RWPE2 (cell line): Measurements from ENCODE around the gene SLC27A5.
A peak's percentile ranks its signal among the peaks of the same experiment; 100 is the strongest.
"Not testable (repeated sequence)": the region's sequence is repeated elsewhere in the genome, so short reads cannot be mapped to it uniquely, and the experiment has no call there.

Source experiments
- ATAC-seq: fragments of 200-7000 bp; cut with Tn5 transposase; 3 replicates; pipeline ENCODE4 v1.9.1; 2021; ENCODE audit warnings: low read depth
- DNase-seq: peaks from one replicate; pipeline ENCODE4 v3.0.0-alpha.2; 2020; ENCODE audit warnings: low spot score
- H3K27ac ChIP-seq: fragments of 450-650 bp; 2 replicates; pipeline ENCODE4 v1.5.1; 2017; ENCODE audit warnings: mild to moderate bottlenecking; ENCODE audit not compliant: poor library complexity, severe bottlenecking
- H3K27me3 ChIP-seq: fragments of 250-450 bp; sonication (Bioruptor Pico); 2 replicates; pipeline ENCODE4 v1.5.1; 2021; ENCODE audit warnings: mild to moderate bottlenecking, moderate library complexity; ENCODE audit not compliant: insufficient read depth, poor library complexity, severe bottlenecking
- H3K36me3 ChIP-seq: fragments of 250-450 bp; sonication (Bioruptor Pico); 2 replicates; pipeline ENCODE4 v1.5.1; 2020; ENCODE audit warnings: low read depth, mild to moderate bottlenecking, moderate library complexity
- H3K4me1 ChIP-seq: fragments of 250-450 bp; sonication (Bioruptor Pico); 2 replicates; pipeline ENCODE4 v1.5.1; 2021; ENCODE audit warnings: mild to moderate bottlenecking, moderate library complexity; ENCODE audit not compliant: insufficient read depth, poor library complexity, severe bottlenecking
- H3K4me3 ChIP-seq: fragments of 250-450 bp; sonication (Bioruptor Pico); 2 replicates; pipeline ENCODE4 v1.5.1; 2021; ENCODE audit warnings: mild to moderate bottlenecking, moderate library complexity; ENCODE audit not compliant: severe bottlenecking
- H3K9me3 ChIP-seq: fragments of 250-450 bp; sonication (Bioruptor Pico); 2 replicates; pipeline ENCODE4 v1.5.1; 2021; ENCODE audit warnings: mild to moderate bottlenecking, moderate library complexity; ENCODE audit not compliant: severe bottlenecking
- TF ChIP-seq, protein P1 (sequence below): fragments of 450-650 bp; IDR thresholded peaks from one replicate; pipeline ENCODE4 v1.5.1; 2017; ENCODE audit warnings: mild to moderate bottlenecking, moderate library complexity; ENCODE audit not compliant: poor library complexity, severe bottlenecking

SLC27A5 gene

DNA sequence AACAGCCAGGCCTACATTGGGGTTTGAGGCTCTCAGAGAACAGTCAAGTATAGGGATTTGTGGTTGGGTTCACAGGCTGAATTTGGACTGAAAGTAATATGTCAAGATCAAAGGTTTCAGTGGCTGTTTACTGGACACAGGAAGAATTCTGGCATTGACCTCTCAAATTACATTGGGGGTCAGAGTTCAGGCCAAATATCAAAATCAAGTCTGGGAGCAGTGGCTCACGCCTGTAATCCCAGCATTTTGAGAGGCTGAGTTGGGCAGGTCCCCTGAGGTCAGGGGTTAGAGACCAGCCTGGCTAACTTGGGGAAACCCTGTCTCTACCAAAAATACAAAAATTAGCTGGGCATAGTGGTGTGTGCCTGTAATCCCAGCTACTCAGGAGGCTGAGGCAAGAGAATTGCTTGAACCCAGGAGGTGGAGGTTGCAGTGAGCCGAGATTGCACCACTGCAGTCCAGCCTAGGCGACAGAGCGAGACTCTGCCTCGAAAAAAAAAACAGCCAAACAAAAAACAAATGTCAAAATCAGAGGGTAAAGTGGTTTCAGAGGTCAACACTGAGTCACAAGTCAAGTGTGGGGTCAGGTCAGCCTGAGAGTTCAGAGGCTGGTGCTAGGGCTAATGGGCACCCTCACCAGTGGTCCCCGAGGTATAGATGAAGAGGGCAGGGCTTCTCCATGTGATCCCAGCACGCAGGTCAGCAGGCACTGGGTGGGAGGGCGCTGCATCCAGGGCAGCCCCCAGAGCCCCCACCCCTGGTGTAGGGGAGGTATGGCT is 1.5 kb downstream of the SLC27A5 start:
- DNase-seq (no peak), ATAC-seq (no peak)
- Histone ChIP-seq H3K9me3 (no peaks in the 10 kb centered on the region), H3K27me3 (no peaks in the 10 kb centered on the region), H3K4me3 (no peak overlapping the region), H3K27ac (no peak overlapping the region), H3K4me1 (no peaks in the 10 kb centered on the region), H3K36me3 (no peaks in the 10 kb centered on the region)
- TF ChIP-seq, protein P1, sequence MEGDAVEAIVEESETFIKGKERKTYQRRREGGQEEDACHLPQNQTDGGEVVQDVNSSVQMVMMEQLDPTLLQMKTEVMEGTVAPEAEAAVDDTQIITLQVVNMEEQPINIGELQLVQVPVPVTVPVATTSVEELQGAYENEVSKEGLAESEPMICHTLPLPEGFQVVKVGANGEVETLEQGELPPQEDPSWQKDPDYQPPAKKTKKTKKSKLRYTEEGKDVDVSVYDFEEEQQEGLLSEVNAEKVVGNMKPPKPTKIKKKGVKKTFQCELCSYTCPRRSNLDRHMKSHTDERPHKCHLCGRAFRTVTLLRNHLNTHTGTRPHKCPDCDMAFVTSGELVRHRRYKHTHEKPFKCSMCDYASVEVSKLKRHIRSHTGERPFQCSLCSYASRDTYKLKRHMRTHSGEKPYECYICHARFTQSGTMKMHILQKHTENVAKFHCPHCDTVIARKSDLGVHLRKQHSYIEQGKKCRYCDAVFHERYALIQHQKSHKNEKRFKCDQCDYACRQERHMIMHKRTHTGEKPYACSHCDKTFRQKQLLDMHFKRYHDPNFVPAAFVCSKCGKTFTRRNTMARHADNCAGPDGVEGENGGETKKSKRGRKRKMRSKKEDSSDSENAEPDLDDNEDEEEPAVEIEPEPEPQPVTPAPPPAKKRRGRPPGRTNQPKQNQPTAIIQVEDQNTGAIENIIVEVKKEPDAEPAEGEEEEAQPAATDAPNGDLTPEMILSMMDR, result no peak

GRCh38 chr19:58509731-58510083 is 2.1 kb downstream of the SLC27A5 start:
- no peaks in the 10 kb centered on the region for H3K9me3 ChIP-seq
- H3K4me3 ChIP-seq, result no peak overlapping the region
- TF ChIP-seq, protein P1, result no peak
- H3K36me3 ChIP-seq, result no peaks in the 10 kb centered on the region
- DNase-seq (no peak), ATAC-seq (no peak)
- H3K27me3 ChIP-seq, result no peaks in the 10 kb centered on the region
- no peaks in the 10 kb centered on the region for H3K4me1 ChIP-seq
- no peak overlapping the region for H3K27ac ChIP-seq

DNA sequence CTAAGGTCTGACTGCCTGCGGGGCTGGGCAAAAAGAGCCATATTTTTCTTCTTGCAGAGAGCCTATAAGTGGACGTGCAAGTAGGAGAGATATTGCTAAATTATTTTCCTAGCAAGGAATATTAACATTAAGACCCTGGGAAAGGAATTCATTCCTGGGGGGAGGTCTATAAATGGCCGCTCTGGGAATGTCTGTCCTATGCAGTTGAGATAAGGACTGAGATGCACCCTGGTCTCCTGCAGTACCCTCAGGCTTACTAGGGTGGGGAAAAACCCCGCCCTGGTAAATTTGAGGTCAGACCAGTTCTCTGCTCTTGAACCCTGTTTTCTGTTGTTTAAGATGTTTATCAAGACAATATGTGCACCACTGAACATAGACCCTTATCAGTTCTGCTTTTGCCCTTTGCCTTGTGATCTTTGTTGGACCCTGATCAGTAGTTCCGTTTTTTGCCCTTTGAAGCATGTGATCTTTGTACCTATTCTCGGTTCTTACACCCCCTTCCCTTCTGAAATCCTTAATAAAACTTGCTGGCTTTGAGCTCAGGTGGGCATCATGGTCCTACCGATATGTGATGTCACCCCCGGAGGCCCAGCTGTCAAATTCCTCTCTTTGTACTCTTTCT is 4.1 kb downstream of the SLC27A5 start:
- not testable (repeated sequence) for H3K27ac ChIP-seq, H3K4me3 ChIP-seq, H3K27me3 ChIP-seq, H3K9me3 ChIP-seq, DNase-seq, ATAC-seq, H3K4me1 ChIP-seq, H3K36me3 ChIP-seq

GRCh38 chr19:58500242-58500641 is 11.6 kb downstream of the SLC27A5 start:
- TF ChIP-seq, protein P1, result no peak
- H3K4me3 ChIP-seq, result peak overlapping the region; percentile 60

DNA sequence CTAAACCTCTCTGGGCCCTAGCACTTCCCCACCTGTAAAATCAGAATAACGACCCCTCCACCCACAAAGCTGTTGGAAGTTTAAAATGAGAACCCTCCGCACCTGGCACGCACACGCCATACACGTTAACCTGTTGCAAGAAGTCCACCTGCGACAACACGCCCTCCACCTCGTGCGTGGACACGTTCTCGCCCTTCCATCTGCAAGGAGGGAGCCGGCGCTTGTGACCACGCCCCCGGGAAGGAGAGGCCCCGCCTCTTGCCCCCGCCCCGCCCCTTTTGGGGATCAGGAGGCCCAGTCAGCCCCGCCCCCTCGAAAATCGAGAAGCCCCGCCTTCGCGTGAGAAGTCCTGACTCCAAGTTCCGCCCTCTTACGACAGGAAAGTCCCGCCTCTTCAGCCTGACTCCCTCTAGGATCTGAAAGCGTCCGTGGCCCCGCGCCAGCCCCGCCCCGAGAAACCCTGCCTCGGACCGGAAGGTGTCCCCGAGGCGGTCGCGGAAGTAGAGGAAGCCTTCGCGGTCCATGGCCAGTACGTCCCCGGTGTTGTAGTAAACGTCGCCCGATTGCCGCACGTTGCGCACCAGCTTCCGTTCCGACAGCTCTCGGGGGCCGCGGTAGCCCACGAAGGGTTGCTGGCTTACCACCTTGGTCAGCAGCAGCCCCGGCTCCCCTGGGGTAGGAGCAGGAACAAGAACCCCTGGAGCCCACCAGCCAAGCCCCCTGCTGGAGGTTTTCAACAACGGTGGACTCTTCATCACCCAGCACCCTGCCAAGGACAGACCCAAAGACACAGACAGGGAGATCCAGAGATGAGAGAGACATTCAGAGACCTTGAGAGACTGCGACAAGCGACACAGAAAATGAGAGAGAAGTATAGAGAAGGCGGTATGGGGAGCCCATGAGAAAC is 12.5 kb downstream of the SLC27A5 start:
- ATAC-seq (peak; percentile 98), DNase-seq (peak; percentile 100)
- Histone ChIP-seq H3K27me3 (no peaks in the 10 kb centered on the region), H3K27ac (peak overlapping the region; percentile 49), H3K36me3 (no peaks in the 10 kb centered on the region), H3K4me1 (no peaks in the 10 kb centered on the region), H3K9me3 (no peaks in the 10 kb centered on the region), H3K4me3 (peak overlapping the region; percentile 60)
- TF ChIP-seq, protein P1, result no peak

More at GRCh38 chr19:58500242-58500641, 11.6 kb downstream of the SLC27A5 start:
- H3K27me3 ChIP-seq, result no peaks in the 10 kb centered on the region
- ATAC-seq (no peak), DNase-seq (no peak)
- H3K4me1 ChIP-seq, result no peaks in the 10 kb centered on the region
- no peak overlapping the region for H3K27ac ChIP-seq
- no peaks in the 10 kb centered on the region for H3K9me3 ChIP-seq
- no peaks in the 10 kb centered on the region for H3K36me3 ChIP-seq
